Islet of Langerhans (tissue), 1 donor: ENCODE results near the gene ZBTB21.

Source experiments
- FAIRE-seq: peaks from one replicate; lab custom pipeline; 2011; peaks lifted over from hg19 to GRCh38; lab: Jason Lieb, UNC

The ZBTB21 gene

DNA sequence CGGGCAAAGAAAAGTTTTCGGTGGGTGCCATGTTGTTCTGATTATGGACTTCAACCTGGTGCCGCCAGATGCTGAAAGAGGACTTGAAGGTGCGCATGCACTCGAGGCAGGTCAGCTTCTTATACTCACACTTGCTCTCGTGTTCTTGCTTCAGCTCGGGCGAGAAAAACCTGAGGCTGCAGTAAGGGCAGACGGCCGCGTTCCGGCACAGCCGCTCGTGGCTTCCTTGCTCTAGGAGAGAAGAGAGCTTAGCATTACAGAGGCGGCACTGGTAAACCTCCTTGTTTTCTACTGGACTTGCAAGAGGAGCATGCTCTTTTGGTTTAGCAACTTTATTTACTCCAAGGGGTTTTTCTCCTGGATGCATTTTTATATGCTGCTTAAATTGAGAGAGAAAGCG lies 18.5 kb downstream of the ZBTB21 start:
- no peak for FAIRE-seq

GRCh38 chr21:41989698-41990097 lies 20.5 kb downstream of the ZBTB21 start:
- no peak for FAIRE-seq

DNA sequence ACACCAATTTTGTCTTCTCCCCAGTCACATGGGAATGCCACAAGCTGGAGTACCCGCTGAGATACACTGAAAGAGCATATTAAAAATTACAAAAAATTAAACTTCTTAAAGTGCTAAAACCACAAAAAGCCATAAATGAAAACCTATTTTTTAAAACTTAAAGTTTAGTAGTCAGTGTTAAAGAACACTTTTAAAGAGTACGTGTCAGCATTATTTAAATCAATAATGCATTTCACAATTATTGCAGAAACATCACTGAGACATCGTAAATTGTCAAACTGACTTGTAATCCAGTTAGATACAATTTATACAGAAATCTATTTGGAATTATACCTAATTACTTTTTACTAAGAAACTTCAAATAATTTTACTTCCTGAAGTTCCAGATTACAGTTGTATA lies 22.9 kb downstream of the ZBTB21 start:
- no peak for FAIRE-seq

- FAIRE-seq: no peak
These were observed 24.3 kb downstream of the ZBTB21 start for GRCh38 chr21:41985662-41986416.

DNA sequence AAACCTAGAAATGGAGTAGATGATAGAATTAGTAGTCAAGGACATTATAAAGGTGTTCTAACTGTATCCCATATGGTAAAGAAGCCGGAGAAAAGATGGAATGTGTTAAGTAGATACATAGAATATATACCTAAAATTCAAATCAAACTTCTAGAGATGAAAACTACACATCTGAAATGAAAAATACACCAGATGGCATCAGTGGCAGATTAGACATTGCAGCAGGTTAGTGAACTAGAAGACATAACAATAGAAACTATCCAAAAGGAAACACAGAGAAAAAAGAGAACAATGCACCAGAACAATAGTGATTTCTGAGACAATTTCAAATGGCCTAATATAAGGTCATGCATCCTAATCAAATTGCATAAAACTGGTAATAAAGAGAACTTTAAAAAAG lies 26.9 kb downstream of the ZBTB21 start:
- FAIRE-seq: no peak

- no peak for FAIRE-seq
These were observed 29.6 kb downstream of the ZBTB21 start for GRCh38 chr21:41980561-41980960.

DNA sequence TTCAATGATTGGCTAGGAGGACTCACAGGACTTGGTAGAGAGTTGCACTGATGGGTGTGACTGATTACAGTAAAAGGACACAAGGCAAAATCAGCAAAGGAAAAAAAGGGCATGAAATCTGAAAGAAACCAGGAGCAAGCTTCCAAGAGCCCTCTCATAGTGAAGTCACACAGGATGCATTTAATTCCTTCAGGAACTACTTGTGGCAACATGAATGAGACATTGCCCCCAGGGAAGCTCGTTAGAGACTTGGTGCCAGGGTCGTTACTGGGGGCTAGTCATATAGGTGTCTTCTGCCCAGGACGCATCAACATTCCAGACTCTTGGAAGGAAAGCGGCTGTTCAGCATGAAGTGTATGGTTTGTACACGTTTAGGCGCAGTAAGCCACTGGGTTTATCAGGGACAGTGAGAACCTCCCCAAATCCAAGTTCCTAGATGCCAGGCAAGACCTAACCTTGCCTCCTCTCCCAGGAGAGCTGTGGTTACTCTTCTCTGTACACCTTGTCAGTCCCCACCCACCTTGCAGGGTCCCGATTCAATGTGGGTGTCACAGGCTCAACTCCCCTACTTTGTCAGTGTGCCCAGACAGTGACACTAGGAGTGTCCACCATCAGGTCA lies 30.3 kb downstream of the ZBTB21 start:
- no peak for FAIRE-seq

DNA sequence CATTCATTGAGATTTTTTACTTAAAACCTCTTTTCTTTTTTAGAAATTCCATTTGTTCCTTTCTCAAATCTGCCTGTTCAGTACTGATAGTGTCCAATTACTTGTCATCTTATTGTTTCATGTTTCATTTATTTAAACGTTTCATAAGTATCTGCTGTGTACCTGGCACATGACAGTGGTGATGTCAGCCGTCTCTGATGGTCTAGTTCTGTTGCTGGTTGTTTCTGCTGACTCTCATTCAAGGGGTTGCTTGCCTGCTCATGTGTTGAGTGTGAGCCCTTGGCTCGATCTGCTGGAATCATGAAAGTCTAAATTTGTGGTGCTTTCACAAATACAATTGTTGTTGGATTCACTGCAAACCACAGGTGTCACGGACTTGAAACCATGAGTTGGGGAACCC lies 30.8 kb downstream of the ZBTB21 start:
- no peak for FAIRE-seq

DNA sequence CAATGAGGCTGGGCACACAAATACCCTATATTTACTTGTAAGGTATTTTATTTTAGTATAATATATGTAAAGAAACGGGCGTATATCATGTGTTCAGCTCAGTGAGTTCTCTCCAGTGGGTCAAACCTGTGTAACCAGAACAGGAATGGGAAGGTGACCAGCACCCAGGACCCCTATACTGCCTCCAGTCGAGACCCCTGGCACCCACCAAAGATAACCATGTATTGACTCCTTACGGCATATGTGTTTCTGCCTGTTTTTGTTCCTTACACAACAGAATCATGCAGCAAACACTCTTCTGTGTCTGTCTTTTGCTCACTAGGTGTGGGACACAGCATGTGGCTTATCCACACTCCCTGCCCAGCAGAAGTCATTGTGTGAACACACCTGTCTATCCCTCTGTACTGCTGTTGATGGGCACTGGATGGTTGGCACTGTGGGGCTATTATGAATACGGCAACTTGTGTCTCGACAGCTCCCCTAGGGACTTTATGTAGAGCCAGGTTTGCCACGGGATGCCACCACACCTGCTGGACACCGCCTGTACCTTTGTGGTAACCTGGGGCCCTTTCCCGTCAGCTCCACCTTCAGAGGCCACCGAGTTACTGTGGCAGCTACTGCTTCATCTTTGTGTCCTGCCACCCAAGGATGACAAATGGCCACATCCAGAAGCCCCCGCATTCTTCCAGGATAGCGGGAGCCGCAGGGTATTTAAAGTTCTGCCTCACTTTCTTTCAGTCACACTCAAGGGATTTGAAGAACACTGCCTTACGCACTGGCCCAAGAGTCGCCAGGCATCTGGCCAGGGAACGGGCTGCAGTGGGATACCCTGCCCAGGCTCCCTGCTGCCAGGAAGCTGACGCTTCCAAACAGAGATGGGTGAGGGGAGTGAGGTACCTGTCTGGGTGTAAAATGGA lies 32.9 kb downstream of the ZBTB21 start:
- FAIRE-seq: no peak

- FAIRE-seq: no peak
These were observed 33.5 kb downstream of the ZBTB21 start for GRCh38 chr21:41976611-41977010.

GRCh38 chr21:41975391-41976272 lies 34.5 kb downstream of the ZBTB21 start:
- FAIRE-seq: no peak

GRCh38 chr21:41974752-41975053 lies 35.5 kb downstream of the ZBTB21 start:
- FAIRE-seq: no peak

DNA sequence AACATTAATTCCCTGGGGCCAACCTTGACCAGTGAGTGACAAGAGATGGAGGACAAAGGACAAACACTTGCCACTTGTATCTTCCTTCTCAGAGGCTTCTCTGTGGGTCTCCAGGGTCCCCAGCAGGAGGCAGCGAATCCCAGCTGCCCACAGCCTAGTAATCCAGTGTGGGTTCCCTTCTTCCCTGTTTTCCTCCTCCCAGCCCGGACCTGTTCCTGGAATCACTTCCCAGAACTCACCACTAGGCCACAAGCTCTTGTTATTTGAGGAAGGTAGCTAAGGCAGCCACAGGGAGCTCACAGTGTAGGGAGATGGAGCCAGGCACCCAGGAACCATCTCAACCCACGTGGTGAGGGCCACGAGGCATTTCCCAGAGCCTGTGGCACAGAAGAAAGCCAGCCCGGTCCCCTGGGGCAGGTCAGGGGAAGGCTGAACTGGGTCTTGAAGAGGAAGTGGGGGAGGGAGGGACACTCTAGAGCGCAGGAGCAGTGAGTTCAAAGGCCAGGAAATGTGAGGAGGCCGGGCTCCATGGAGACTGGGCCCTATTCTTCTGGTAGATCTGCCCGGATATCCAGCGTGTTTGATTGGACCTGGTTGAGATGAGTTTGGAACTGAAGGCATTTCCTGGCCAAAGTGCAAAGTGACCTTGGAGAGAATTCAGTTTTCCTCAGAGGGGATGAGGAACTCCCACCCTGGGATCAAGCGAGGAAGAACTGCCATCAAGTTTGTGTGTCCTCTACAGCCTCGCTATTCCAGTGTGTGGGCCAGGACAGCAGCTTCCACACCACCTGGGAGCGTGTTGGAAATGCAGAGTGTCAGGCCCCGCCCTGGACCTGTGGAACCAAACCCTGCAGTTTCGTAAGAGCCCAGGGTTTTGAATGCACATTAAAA lies 36.1 kb downstream of the ZBTB21 start:
- FAIRE-seq: no peak

GRCh38 chr21:41973427-41973831 lies 36.7 kb downstream of the ZBTB21 start:
- FAIRE-seq: no peak

DNA sequence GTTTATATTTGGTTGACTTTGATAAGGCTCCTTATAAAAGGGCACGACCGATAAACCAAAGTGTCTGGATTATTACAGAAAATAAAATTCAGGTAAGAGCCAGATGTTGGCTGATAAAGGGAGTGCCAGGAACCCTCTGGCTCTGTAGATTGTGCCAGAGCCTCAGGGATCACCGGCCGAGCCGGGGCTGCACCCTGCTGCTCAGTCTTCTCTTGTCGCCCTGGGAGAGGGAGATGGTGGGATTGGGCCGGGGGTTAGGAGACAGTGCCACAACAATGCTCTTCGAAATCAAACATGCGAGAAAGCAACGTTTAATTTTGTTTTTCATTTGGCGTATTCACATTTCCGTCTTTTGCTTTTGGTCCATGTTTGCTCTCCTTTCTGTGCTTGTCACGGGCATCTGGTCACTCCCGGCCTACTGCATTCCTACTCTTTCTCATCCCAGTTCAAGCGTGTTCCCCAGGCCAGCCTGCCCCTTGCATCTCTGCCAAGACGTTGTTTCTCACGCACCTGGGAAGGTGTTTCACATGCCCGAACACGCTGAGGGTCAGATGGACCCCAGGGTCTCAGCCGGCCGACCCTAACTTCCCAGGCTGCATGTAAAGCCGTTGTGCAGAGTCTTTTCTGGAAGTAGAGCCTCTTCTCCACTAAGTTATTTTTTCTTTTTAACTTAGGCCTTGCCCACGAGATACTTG lies 37.5 kb downstream of the ZBTB21 start:
- no peak for FAIRE-seq

- no peak for FAIRE-seq
These were observed 38.3 kb downstream of the ZBTB21 start for GRCh38 chr21:41971891-41972290.

DNA sequence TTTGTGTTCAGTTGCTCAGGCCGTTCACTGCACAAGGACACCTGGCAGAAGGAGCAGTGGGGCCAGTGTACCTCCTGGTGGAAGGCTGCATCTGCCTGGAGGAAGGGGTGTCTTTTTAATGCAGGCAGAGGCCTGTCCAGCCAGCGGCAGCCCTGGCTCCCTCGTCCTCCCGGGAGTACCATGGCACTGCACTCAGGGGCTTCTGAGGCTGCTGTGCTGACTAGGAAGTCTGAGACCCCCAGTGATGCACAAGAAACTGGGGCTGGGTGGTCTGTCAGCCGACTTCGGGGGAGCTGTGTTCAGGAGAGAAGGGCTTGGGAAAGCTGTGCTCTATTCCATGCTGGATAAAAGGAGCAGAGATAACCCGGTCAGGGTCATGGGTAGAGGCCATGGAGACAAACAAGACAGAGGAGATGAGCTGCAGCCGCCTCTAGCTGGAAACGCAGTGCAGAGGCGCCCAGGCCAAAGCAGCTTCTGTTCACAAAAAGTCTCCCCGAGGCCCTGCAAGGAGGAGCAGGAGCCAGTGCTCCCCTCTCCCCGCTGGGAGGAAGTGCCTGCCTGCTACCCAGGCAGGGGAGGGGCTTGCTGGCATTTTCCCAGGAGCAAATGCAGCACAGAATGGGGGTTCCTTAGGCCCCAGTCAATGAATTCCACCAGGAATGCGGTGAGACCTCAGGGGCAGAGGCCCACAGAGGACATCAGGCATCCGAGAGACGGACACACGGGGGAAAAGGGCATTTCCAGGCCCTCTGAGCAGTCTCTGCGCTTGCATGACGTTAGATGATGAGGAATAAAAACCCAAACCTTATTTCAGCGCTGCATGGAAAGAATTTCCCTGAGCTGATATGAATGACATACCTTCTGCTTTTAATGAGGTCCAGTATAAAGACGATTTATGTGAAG lies 39.2 kb downstream of the ZBTB21 start:
- no peak for FAIRE-seq

GRCh38 chr21:41970106-41970391 lies 40.1 kb downstream of the ZBTB21 start:
- no peak for FAIRE-seq

DNA sequence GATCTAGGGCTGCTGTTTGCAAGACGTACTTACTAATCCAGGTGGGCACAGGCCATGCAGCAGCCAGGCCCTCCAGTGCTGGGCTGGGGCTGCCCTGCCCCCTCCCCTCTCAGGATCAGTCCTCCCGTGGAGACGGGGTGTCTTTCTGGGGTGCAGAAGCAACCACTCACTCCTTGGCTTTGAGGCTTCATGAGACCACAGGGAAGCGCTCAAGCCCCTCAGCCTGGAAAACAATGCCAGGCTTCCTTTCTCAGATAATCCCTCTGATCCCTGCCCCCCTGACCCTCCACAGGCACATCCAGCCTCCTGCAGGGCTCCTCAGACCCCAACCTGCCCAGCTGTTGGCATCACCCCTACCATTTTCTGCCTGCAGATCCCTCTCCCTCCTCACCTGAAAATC lies 42.5 kb downstream of the ZBTB21 start:
- FAIRE-seq: no peak
